ENCODE measurements around the gene PRSS27.

PRSS27 gene

GRCh38 chr16:2663553-2664546, 56.2 kb downstream of the PRSS27 start (continued):
- 0 out of 2 replicates have a peak, but pooled peaks have one; percentile 54 for TF ChIP-seq ZNF580 (tag by site-specific recombination; IDR thresholded peaks at IDR 0.05)
- no peak for TF ChIP-seq SP3 (tag by site-specific recombination; IDR thresholded peaks at IDR 0.05)
- TF ChIP-seq ZNF529 (tag by site-specific recombination; IDR thresholded peaks at IDR 0.05; ENCODE audit: insufficient replicate concordance) = peak; percentile 13
- TF ChIP-seq ZNF292 (tag by site-specific recombination; IDR thresholded peaks at IDR 0.05; ENCODE audit: borderline replicate concordance, low read depth) = no peak
- peak; percentile 43; the same call in 1 of the 2 replicates for TF ChIP-seq ZNF843 (tag by site-specific recombination; IDR thresholded peaks at IDR 0.05)
- no peak for TF ChIP-seq ZNF664 (tag by site-specific recombination; IDR thresholded peaks at IDR 0.05)
- TF ChIP-seq SP2 (tag by site-specific recombination; IDR thresholded peaks at IDR 0.05) = peak; percentile 23; the same call in 1 of the 2 replicates
- 0 out of 2 replicates have a peak, but pooled peaks have one; percentile 26 for TF ChIP-seq ZBTB1 (tag by site-specific recombination; IDR thresholded peaks at IDR 0.05)
- TF ChIP-seq ZNF335 (tag by site-specific recombination; conservative IDR thresholded peaks at IDR 0.05) = peak; percentile 64
- no peak for TF ChIP-seq ZBTB7A (tag by site-specific recombination; IDR thresholded peaks at IDR 0.05; ENCODE audit: low read depth)
- no peak for TF ChIP-seq ZNF112 (tag by site-specific recombination; IDR thresholded peaks at IDR 0.05)
- no peak for TF ChIP-seq ZNF830 (tag by site-specific recombination; IDR thresholded peaks at IDR 0.05; ENCODE audit: low read depth)
- TF ChIP-seq ZNF660 (tag by site-specific recombination; IDR thresholded peaks at IDR 0.05) = 0 out of 2 replicates have a peak, but pooled peaks have one; percentile 6
- TF ChIP-seq, protein P1, sequence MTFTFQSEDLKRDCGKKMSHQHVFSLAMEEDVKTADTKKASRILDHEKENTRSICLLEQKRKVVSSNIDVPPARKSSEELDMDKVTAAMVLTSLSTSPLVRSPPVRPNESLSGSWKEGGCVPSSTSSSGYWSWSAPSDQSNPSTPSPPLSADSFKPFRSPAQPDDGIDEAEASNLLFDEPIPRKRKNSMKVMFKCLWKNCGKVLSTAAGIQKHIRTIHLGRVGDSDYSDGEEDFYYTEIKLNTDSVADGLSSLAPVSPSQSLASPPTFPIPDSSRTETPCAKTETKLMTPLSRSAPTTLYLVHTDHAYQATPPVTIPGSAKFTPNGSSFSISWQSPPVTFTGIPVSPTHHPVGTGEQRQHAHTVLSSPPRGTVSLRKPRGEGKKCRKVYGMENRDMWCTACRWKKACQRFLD (tag by site-specific recombination; IDR thresholded peaks at IDR 0.05) = no peak
- TF ChIP-seq RBAK (tag by site-specific recombination; IDR thresholded peaks at IDR 0.05) = no peak
- no peak for TF ChIP-seq ZNF202 (tag by site-specific recombination; IDR thresholded peaks at IDR 0.05; ENCODE audit: borderline replicate concordance)
- TF ChIP-seq, protein P2, sequence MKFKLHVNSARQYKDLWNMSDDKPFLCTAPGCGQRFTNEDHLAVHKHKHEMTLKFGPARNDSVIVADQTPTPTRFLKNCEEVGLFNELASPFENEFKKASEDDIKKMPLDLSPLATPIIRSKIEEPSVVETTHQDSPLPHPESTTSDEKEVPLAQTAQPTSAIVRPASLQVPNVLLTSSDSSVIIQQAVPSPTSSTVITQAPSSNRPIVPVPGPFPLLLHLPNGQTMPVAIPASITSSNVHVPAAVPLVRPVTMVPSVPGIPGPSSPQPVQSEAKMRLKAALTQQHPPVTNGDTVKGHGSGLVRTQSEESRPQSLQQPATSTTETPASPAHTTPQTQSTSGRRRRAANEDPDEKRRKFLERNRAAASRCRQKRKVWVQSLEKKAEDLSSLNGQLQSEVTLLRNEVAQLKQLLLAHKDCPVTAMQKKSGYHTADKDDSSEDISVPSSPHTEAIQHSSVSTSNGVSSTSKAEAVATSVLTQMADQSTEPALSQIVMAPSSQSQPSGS (tag by site-specific recombination; IDR thresholded peaks at IDR 0.05; ENCODE audit: low read depth) = no peak
- peak; percentile 76 for TF ChIP-seq ZNF629 (tag by site-specific recombination; IDR thresholded peaks at IDR 0.05)
- TF ChIP-seq ZNF121 (tag by site-specific recombination; IDR thresholded peaks at IDR 0.05) = 0 out of 2 replicates have a peak, but pooled peaks have one; percentile 34
- no peak for TF ChIP-seq PBX3 (CRISPR knock-in tag; IDR thresholded peaks at IDR 0.05)
- no peak for TF ChIP-seq ZNF623 (tag by site-specific recombination; IDR thresholded peaks at IDR 0.05)
- TF ChIP-seq ZNF548 (tag by site-specific recombination; IDR thresholded peaks at IDR 0.05) = no peak
- TF ChIP-seq ZEB2 (tag by site-specific recombination; IDR thresholded peaks at IDR 0.05) = peak; percentile 56; the same call in 1 of the 2 replicates
- peak; percentile 86 for TF ChIP-seq OSR2 (tag by site-specific recombination; IDR thresholded peaks at IDR 0.05)
- no peak for TF ChIP-seq ZSCAN23 (tag by site-specific recombination; IDR thresholded peaks at IDR 0.05)
- TF ChIP-seq GFI1B (tag by site-specific recombination; IDR thresholded peaks at IDR 0.05) = peak; percentile 88
- no peak for TF ChIP-seq ZNF544 (tag by site-specific recombination; IDR thresholded peaks at IDR 0.05)
- TF ChIP-seq ZBTB44 (tag by site-specific recombination; IDR thresholded peaks at IDR 0.05) = no peak
- TF ChIP-seq ZNF398 (tag by site-specific recombination; IDR thresholded peaks at IDR 0.05) = no peak
- peak; percentile 77; the same call in 1 of the 2 replicates for TF ChIP-seq FEZF1 (tag by site-specific recombination; IDR thresholded peaks at IDR 0.05)
- TF ChIP-seq ZNF302 (tag by site-specific recombination; IDR thresholded peaks at IDR 0.05; ENCODE audit: low read depth) = no peak
- TF ChIP-seq ZFHX2 (tag by site-specific recombination; conservative IDR thresholded peaks at IDR 0.05) = 0 out of 2 replicates have a peak, but pooled peaks have one; percentile 18
- no peak for TF ChIP-seq ZNF747 (tag by site-specific recombination; IDR thresholded peaks at IDR 0.05)
